OCI-LY3 (cell line): ENCODE data around the gene NRP2.

ENCODE experiments used
- EZH2phosphoT487 ChIP-seq: fragments of 200-600 bp; shearing (Covaris generic); IDR thresholded peaks from 2 replicates; pipeline ENCODE4 v1.6.1; 2018; ENCODE audit warnings: antibody characterized with exemption, mixed run types, low read depth
- TF ChIP-seq, protein P1 (sequence below): fragments of 200-600, 300-600 bp; sonication (generic); IDR thresholded peaks from 2 replicates; pipeline ENCODE4 v1.5.1; 2014; ENCODE audit warnings: antibody characterized with exemption, low read length, low read depth

DNA sequence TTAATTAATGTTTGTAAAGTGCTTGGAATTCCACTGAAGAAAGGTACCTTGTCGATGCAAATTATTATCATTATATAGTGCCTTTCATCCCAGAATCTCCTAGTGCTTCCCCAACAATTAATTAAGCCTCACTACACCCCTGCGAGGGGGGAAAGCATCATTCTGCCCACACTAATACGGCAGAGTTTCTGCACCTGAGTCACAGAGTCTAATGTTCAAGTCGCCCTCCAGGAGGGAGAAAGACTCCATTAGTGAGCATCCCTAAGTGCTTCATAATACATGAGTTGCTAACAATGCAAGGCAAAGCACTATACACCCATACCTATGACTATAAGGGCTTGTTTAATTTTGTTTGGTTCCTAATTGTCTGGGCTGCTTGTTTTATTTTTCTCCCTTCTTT lies 25.4 kb upstream of the NRP2 start:
- TF ChIP-seq, protein P1, sequence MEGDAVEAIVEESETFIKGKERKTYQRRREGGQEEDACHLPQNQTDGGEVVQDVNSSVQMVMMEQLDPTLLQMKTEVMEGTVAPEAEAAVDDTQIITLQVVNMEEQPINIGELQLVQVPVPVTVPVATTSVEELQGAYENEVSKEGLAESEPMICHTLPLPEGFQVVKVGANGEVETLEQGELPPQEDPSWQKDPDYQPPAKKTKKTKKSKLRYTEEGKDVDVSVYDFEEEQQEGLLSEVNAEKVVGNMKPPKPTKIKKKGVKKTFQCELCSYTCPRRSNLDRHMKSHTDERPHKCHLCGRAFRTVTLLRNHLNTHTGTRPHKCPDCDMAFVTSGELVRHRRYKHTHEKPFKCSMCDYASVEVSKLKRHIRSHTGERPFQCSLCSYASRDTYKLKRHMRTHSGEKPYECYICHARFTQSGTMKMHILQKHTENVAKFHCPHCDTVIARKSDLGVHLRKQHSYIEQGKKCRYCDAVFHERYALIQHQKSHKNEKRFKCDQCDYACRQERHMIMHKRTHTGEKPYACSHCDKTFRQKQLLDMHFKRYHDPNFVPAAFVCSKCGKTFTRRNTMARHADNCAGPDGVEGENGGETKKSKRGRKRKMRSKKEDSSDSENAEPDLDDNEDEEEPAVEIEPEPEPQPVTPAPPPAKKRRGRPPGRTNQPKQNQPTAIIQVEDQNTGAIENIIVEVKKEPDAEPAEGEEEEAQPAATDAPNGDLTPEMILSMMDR: no peak
- no peak for TF ChIP-seq EZH2phosphoT487
